Measurements from ENCODE around the gene GALM. TPM values are rescaled to one million over a fixed set of nuclear protein-coding genes. Genes with fewer than 3 reads are reported as not detected.

Gene GALM
- total and polyA plus RNA-seq, 2 of the 8 experiments (the other 6 are each of a cell fraction or from before 2014, with no cell fraction given): 9.9 to 13.1 TPM

DNA sequence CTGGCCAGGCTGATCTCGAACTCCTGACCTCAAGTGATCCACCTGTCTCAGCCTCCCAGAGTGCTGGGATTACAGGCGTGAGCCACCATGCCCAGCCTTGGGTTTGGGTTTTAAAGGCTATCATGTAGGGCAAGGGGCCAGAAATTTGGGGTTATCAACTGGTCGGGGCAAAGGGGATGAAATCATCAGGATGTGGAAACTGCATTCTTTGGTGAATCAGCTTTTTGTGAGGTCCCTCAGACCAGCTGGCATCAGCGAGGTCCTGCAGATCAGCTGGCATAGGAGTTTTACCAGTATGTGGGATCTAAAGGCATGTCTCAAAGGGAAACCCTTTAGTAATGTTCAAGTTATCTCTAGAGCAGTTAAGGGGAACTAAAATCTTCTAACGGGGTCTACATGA is 105.7 kb downstream of the GALM start (continued):
- TF ChIP-seq RAD21 (IDR thresholded peaks at IDR 0.05 in 1 of 2, conservative IDR thresholded peaks at IDR 0.05 in 1 of 2; ENCODE audit: low read depth in 2 of 2, low read length in 2 of 2): no peak
- no peak for TF ChIP-seq RBBP5 (IDR thresholded peaks at IDR 0.05; ENCODE audit: borderline replicate concordance, low read depth, low read length)
